Measurements from ENCODE around the gene MDFIC.

Gene MDFIC

DNA sequence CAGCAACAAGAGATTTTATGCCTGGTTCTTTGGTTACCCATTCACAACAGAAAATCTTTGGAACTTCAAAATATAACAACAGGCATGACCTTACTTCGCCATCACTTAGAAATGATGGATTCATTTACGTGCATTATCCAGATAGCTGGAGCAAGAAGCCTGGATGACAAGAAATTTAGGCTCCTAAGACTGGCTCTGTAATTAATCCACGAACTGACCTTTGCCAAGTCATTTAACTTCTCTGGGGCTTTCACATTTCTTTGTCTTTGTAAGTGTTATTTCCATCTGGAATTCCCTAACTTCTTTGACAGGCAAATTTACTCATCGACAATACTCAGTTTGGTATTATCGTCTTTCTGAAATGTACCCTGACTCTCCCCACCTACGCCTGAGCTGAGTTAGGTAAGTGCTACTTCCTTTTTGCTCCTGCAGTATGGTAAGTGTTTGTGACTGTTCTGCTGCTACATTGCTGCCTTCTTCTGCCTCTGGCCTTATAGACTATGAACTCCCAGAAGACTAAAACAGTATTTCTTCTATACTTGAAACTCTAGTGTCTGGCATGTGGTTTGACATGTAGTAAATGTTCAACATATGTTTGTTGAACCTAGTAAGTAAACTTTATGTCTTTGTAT is 5.5 kb upstream of the MDFIC start:
- H3K4me3 ChIP-seq (ENCODE audit: low read depth, low read length) = no peak overlapping the region
- TF ChIP-seq, protein P1, sequence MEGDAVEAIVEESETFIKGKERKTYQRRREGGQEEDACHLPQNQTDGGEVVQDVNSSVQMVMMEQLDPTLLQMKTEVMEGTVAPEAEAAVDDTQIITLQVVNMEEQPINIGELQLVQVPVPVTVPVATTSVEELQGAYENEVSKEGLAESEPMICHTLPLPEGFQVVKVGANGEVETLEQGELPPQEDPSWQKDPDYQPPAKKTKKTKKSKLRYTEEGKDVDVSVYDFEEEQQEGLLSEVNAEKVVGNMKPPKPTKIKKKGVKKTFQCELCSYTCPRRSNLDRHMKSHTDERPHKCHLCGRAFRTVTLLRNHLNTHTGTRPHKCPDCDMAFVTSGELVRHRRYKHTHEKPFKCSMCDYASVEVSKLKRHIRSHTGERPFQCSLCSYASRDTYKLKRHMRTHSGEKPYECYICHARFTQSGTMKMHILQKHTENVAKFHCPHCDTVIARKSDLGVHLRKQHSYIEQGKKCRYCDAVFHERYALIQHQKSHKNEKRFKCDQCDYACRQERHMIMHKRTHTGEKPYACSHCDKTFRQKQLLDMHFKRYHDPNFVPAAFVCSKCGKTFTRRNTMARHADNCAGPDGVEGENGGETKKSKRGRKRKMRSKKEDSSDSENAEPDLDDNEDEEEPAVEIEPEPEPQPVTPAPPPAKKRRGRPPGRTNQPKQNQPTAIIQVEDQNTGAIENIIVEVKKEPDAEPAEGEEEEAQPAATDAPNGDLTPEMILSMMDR (conservative IDR thresholded peaks at IDR 0.05; ENCODE audit: low read depth, low read length) = no peak
- no peak for DNase-seq (ENCODE audit: low read depth)

DNA sequence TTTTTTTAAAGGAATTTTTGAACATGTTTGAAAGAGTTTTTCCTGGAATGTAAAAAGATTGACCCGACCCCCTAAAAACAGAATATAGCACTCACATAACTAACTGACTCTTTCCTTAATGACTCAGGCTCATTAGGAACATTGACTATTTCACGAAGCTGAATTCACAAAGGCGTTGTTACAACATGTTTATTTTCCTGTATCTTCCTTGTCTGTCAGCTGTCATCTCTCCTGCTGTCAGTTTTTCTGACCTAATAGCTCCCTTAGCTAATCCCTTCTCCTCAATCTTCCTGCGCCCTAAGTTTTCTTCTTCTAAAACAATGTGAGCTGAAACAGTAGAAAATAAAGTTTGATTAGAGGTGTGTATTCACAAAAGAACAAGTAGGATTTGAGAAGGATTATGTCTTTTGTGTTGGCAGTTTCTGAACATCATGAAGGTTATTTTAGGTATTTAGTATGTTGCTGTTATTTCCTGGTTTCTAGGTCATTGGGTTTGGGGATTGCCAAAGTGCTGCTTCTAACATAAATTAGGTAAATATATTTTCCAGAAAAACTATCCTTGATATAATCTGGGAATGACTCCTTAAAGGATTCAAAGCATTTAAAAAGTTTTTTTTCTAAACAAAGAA is 4.6 kb upstream of the MDFIC start:
- no peak for DNase-seq (ENCODE audit: low read depth)
- TF ChIP-seq, protein P1 (conservative IDR thresholded peaks at IDR 0.05; ENCODE audit: low read depth, low read length) = no peak
- no peak overlapping the region for H3K4me3 ChIP-seq (ENCODE audit: low read depth, low read length)

DNA sequence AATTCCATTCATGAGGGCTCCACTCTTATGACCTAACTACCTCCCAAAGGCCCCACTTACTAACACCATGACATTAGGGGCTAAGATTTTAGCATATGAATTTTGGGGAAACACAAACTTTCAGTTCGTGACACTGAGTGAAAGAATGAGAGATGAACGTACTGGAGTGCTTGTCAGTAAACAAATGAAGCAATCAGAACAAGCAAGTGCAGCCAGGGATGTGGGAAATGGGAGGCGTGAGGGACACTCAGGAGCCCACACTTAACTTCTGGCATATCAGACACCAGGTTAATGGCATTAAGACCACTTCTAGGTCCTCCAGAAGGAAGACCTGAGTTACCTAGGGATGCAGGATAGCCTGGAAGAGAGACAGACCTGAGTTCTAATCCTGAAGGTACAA is 2.3 kb upstream of the MDFIC start:
- TF ChIP-seq, protein P1 (conservative IDR thresholded peaks at IDR 0.05; ENCODE audit: low read depth, low read length) = no peak

DNA sequence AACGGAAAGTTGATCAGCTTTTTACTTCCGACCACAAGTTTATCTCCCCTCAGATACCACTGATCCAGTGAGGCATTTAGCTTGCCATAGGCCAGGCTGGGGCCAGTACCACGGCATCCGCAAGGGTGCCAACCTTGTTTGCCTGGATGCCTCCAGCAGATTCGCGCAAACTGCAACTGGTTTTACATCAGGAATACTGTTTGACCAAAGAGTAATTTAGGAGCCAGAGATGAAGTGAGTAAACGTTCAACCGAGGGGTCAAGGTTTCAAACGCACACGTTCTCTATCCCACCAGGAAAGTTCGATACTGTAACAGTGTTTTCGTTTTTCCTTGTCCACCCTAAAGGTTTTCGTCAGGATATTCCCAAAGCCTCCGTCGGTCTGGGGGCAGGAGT is 266 bp upstream of the MDFIC start:
- no peak for DNase-seq (ENCODE audit: low read depth)
- TF ChIP-seq, protein P1 (conservative IDR thresholded peaks at IDR 0.05; ENCODE audit: low read depth, low read length) = no peak
- peak overlapping the region; percentile 86 for H3K4me3 ChIP-seq (ENCODE audit: low read depth, low read length)

More for the DNA sequence above, 2.3 kb upstream of the MDFIC start:
- H3K4me3 ChIP-seq (ENCODE audit: low read depth, low read length) = no peak overlapping the region
- no peak for DNase-seq (ENCODE audit: low read depth)

DNA sequence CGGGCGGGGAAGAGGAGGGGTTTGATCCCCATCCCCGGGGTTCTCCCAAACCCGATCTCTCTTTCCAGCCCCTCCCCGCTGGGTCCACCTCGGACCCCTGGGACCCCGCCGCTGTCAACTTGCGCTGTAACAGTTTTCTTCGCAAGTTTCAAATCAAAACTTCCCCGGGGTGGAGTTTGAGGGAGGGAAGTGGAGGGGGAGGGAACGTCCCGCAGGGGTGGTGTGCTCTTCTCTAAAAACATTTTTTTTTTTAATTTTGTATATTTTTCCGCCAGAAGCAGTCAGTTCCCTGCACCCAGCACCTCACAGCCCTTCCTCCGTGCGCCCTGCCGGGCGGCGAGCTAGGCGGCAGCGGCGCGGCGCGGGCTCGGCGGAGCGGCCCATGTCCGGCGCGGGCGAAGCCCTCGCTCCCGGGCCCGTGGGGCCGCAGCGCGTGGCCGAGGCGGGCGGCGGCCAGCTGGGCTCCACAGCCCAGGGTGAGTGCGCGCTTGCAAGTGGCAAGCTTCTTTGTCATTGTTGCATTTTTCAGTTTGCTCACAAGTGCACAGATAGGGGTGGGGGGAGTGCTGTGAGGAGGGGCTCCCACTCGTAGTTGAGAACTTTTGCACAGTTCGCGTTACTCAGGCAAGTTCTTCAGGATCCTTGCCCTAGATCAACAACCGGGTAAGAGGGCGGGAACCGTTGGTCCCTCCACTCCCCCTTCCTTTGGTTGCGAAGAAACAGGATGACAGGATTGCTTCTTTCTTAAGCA is 933 bp downstream of the MDFIC start:
- peak overlapping the region; percentile 86 for H3K4me3 ChIP-seq (ENCODE audit: low read depth, low read length)
- DNase-seq (ENCODE audit: low read depth) = peak; percentile 87
- TF ChIP-seq, protein P1 (conservative IDR thresholded peaks at IDR 0.05; ENCODE audit: low read depth, low read length) = no peak

DNA sequence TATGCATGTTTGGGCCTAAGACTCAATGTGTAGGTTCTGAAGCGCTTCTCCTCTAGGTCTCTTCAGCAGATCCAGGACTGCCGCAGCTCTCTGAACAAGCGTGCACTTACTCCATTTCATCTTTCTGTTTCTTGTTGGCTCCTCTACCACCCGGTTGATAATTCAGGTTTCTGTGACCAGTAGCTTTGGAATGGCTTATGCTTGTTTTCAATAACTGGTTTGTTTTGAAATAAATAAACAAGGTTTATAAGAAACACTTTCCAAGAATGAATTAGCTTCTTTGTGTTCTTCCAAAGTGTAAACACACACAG is 1.5 kb downstream of the MDFIC start:
- H3K4me3 ChIP-seq (ENCODE audit: low read depth, low read length) = peak overlapping the region; percentile 86
- no peak for DNase-seq (ENCODE audit: low read depth)

More for the DNA sequence above, 1.5 kb downstream of the MDFIC start:
- TF ChIP-seq, protein P1 (conservative IDR thresholded peaks at IDR 0.05; ENCODE audit: low read depth, low read length) = no peak
